ENCODE results near the gene ANKS1A. TPM values are rescaled to one million over a fixed set of nuclear protein-coding genes. Genes with fewer than 3 reads are reported as not detected.
A peak's percentile ranks its signal among the peaks of the same experiment; 100 is the strongest.
"Not testable (repeated sequence)": the region's sequence is repeated elsewhere in the genome, so short reads cannot be mapped to it uniquely, and the experiment has no call there.

ANKS1A gene
- polyA plus RNA-seq, 6 donors from 2014 or later, result 1.4 to 5.5 (median 2.3) TPM; not detected in 1

DNA sequence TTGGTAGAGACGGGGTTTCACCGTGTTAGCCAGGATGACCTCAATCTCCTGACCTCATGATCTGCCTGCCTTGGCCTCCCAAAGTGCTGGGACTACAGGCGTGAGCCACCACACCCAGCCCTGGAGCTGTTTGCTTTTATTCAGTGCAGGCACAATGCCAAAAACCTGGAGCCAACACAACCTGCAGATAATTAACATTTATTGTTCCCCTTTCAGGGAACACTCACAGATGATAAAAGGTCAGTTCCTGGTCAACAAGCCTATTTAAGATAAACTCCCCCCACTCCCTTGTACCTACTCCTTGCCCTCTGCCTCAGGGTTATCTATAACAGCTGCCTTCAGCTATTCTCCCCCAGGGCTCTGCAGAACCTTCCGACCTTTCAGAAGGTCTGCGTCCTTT, 218.7 kb downstream of the ANKS1A start:
- DNase-seq; H3K27ac Mint-ChIP-seq; H3K36me3 Mint-ChIP-seq; ATAC-seq (ENCODE audit: low read depth in 2 of 2); H3K27me3 Mint-ChIP-seq: not testable (repeated sequence)
- Mint-ChIP-seq H3K9me3 (peaks cover 0 to 25% (median 9%) of the 10 kb centered on the region in 7 donors), H3K4me1 (peaks cover 0 to 11% (median 0%) of the 10 kb centered on the region in 3 donors), H3K4me3 (peak overlapping the region in 2 of 8 donors; percentile 29 to 66)

DNA sequence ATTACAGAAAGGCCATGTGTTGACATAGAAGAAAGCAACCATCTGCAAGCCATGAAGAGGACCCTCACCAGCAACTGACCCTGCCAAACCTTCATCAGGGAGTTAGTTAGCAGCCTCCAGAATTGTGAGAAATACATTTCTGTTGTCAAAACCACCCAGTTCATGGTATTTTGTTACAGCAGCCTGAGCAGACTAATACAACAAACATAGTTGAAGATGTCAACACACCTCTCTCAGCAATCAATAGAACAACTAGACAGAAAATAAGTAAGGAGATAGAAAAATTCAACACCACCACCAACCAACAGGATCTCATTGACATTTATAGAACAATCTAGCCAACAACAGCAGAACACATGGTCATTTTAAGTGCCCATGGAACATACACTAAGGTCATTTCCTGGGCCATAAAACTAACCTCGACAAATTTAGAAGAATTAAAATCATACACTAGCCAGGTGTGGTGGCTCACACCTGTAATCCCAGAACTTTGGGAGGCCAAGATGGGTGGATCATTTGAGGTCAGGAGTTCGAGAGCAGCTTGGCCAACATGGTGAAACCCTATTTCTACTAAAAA, 219.3 kb downstream of the ANKS1A start:
- peaks cover 5 to 10% (median 9%) of the 10 kb centered on the region in 3 donors for H3K27me3 Mint-ChIP-seq
- H3K4me3 Mint-ChIP-seq, result no peak overlapping the region
- no peak for ATAC-seq (ENCODE audit: low read depth in 2 of 2)
- DNase-seq, result no peak
- peak overlapping the region in 1 of 6 donors; percentile 9 for H3K27ac Mint-ChIP-seq
- peaks cover 0 to 25% (median 9%) of the 10 kb centered on the region in 7 donors for H3K9me3 Mint-ChIP-seq
- no peaks in the 10 kb centered on the region for H3K36me3 Mint-ChIP-seq
- H3K4me1 Mint-ChIP-seq, result peaks cover 0 to 11% (median 0%) of the 10 kb centered on the region in 3 donors

GRCh38 chr6:35120746-35121145, 231.7 kb downstream of the ANKS1A start:
- DNase-seq (no peak), ATAC-seq (ENCODE audit: low read depth in 2 of 2) (no peak)
- H3K9me3 Mint-ChIP-seq, result peaks cover 0 to 12% (median 5%) of the 10 kb centered on the region in 7 donors
- H3K4me1 Mint-ChIP-seq, result no peaks in the 10 kb centered on the region
- H3K27me3 Mint-ChIP-seq, result peaks cover 0 to 8% (median 5%) of the 10 kb centered on the region in 3 donors
- H3K36me3 Mint-ChIP-seq, result no peaks in the 10 kb centered on the region
- no peak overlapping the region for H3K27ac Mint-ChIP-seq
- no peak overlapping the region for H3K4me3 Mint-ChIP-seq

- DNase-seq (no peak), ATAC-seq (ENCODE audit: low read depth in 2 of 2) (no peak)
- no peaks in the 10 kb centered on the region for H3K4me1 Mint-ChIP-seq
- H3K4me3 Mint-ChIP-seq, result no peak overlapping the region
- no peaks in the 10 kb centered on the region for H3K36me3 Mint-ChIP-seq
- H3K27me3 Mint-ChIP-seq, result peaks cover 0 to 8% (median 5%) of the 10 kb centered on the region in 3 donors
- peaks cover 0 to 12% (median 5%) of the 10 kb centered on the region in 7 donors for H3K9me3 Mint-ChIP-seq
- H3K27ac Mint-ChIP-seq, result no peak overlapping the region
These were observed 235.3 kb downstream of the ANKS1A start for GRCh38 chr6:35124356-35124755.

GRCh38 chr6:35128042-35128441, 239.0 kb downstream of the ANKS1A start:
- DNase-seq, result no peak
- H3K36me3 Mint-ChIP-seq, result no peaks in the 10 kb centered on the region
- no peaks in the 10 kb centered on the region for H3K4me1 Mint-ChIP-seq
- no peak for ATAC-seq (ENCODE audit: low read depth in 2 of 2)
- H3K4me3 Mint-ChIP-seq, result no peak overlapping the region
- H3K27me3 Mint-ChIP-seq, result peaks cover 0 to 5% (median 5%) of the 10 kb centered on the region in 3 donors
- H3K9me3 Mint-ChIP-seq, result peaks cover 0 to 2% (median under 1%) of the 10 kb centered on the region in 7 donors
- no peak overlapping the region for H3K27ac Mint-ChIP-seq

DNA sequence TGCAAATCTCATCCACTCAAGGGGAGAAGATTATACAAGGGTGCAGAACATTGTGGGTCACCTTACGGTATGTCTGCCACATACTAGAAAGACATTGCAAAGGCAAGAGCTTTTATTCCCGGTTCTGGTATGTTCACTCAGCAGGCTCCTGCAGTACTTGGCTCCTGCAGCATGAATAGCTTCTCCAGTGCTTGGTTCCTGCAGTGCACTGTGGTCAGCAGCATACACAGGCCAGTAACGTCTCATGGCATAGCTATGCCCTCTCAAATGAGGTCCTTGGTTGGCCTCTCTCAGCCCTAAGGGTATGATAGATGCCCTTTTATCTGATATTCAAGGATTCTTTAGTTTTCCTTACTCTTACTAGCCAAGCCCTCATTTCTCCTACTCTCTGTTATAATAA, 239.4 kb downstream of the ANKS1A start:
- H3K36me3 Mint-ChIP-seq, result no peaks in the 10 kb centered on the region
- no peak overlapping the region for H3K4me3 Mint-ChIP-seq
- H3K4me1 Mint-ChIP-seq, result no peaks in the 10 kb centered on the region
- no peaks in the 10 kb centered on the region for H3K9me3 Mint-ChIP-seq
- DNase-seq (no peak), ATAC-seq (ENCODE audit: low read depth in 2 of 2) (no peak)
- H3K27ac Mint-ChIP-seq, result no peak overlapping the region
- peaks cover 0 to 5% (median 5%) of the 10 kb centered on the region in 3 donors for H3K27me3 Mint-ChIP-seq

DNA sequence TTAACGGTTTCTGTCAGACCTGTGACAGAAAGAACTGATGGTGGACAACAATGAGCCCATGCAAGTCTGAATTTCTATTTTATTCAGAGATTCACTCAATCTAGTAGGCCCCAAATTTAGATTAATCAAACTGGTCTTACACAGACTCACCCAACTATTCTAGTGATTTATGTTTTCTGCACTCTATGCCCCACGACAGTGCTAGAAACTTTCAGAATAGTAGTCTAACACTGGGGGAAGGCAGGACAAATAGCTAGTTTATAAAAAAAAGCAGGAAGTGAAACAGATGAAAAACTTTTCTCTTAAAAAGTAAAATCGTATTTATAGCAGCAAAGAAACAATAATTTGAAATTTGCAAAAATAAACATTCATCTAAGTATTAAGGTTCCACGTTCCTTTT, 247.1 kb downstream of the ANKS1A start:
- ATAC-seq (ENCODE audit: low read depth in 2 of 2) (peak in 1 of 2 donors; percentile 44), DNase-seq (no peak)
- no peaks in the 10 kb centered on the region for H3K36me3 Mint-ChIP-seq
- no peak overlapping the region for H3K27ac Mint-ChIP-seq
- H3K4me3 Mint-ChIP-seq, result no peak overlapping the region
- peaks cover 12 to 15% (median 13%) of the 10 kb centered on the region in 3 donors for H3K4me1 Mint-ChIP-seq
- no peaks in the 10 kb centered on the region for H3K9me3 Mint-ChIP-seq
- H3K27me3 Mint-ChIP-seq, result peaks cover 11 to 22% (median 18%) of the 10 kb centered on the region in 3 donors

DNA sequence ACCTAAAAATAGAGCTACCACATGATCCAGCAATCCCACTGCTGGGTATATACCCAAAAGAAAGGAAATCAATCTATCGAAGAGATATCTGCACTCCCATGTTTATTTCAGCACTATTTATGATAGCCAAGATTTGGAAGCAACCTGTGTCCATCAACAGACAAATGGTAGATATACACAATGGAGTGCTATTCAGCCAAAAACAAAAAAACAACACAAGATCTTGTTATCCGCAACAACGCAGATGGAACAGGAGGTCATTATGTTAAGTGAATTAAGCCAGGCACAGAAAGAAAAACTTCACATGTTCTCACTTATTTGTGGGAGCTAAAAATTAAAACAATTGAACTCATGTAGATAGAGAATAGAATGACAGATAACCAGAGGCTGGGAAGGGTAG, 249.1 kb downstream of the ANKS1A start:
- not testable (repeated sequence) for H3K9me3 Mint-ChIP-seq, H3K4me3 Mint-ChIP-seq, DNase-seq

GRCh38 chr6:35139470-35139869, 250.4 kb downstream of the ANKS1A start:
- peaks cover 12 to 15% (median 15%) of the 10 kb centered on the region in 3 donors for H3K4me1 Mint-ChIP-seq
- no peaks in the 10 kb centered on the region for H3K9me3 Mint-ChIP-seq
- H3K36me3 Mint-ChIP-seq, result no peaks in the 10 kb centered on the region
- DNase-seq, result no peak
- ATAC-seq (ENCODE audit: low read depth in 2 of 2), result no peak
- no peak overlapping the region for H3K4me3 Mint-ChIP-seq
- H3K27me3 Mint-ChIP-seq, result peaks cover 15 to 23% (median 18%) of the 10 kb centered on the region in 3 donors
- no peak overlapping the region for H3K27ac Mint-ChIP-seq

More for the DNA sequence above, 249.1 kb downstream of the ANKS1A start:
- H3K27me3 Mint-ChIP-seq, result peaks cover 15 to 23% (median 18%) of the 10 kb centered on the region in 3 donors
- not testable (repeated sequence) for H3K27ac Mint-ChIP-seq; H3K36me3 Mint-ChIP-seq; ATAC-seq (ENCODE audit: low read depth in 2 of 2)
- peaks cover 12 to 15% (median 15%) of the 10 kb centered on the region in 3 donors for H3K4me1 Mint-ChIP-seq

GRCh38 chr6:35139924-35140638, 251.0 kb downstream of the ANKS1A start:
- Mint-ChIP-seq H3K9me3 (no peaks in the 10 kb centered on the region), H3K36me3 (no peaks in the 10 kb centered on the region), H3K27ac (peak overlapping the region in 2 of 6 donors; percentile 51 to 52), H3K4me3 (peak overlapping the region in 6 of 8 donors; percentile 45 to 79 (median 57)), H3K4me1 (peaks cover 12 to 15% (median 15%) of the 10 kb centered on the region in 3 donors), H3K27me3 (peaks cover 15 to 23% (median 18%) of the 10 kb centered on the region in 3 donors)
- ATAC-seq (ENCODE audit: low read depth in 2 of 2) (peak in 1 of 2 donors; percentile 49), DNase-seq (peak; percentile 36)

DNA sequence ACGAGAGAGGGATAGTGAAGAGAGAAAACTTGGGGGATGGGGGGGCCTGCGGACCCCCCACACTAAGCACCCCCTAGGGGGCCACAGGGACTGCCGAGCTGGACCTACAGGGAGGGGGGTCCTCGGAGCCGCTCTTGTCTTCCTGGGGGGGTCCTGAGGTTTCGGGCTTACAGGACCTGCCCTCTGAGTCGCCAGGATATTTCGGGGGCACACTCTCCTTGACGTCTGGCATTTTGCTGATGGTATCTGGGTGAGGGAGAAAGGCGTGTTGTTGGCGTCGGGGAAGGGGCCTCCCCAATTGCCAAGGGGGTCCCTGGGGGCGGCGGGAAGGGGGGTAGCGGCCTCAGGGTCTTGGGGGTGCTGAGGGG, 251.6 kb downstream of the ANKS1A start:
- Mint-ChIP-seq H3K4me1 (peaks cover 12 to 15% (median 15%) of the 10 kb centered on the region in 3 donors), H3K27me3 (peaks cover 15 to 24% (median 18%) of the 10 kb centered on the region in 3 donors), H3K36me3 (no peaks in the 10 kb centered on the region), H3K4me3 (peak overlapping the region in 5 of 8 donors; percentile 50 to 79 (median 58)), H3K9me3 (no peaks in the 10 kb centered on the region), H3K27ac (peak overlapping the region in 2 of 6 donors; percentile 52 to 71)
- no peak for DNase-seq
- no peak for ATAC-seq (ENCODE audit: low read depth in 2 of 2)

Data from naive B cell (primary cell).